Mucosa of descending colon (tissue), 3 donors: ENCODE data around the gene RPL9. TPM values are rescaled to one million over a fixed set of nuclear protein-coding genes. Genes with fewer than 3 reads are reported as not detected.

Source experiments
- ATAC-seq: fragments of 200-7000 bp; cut with Tn5 transposase; one replicate; pipeline ENCODE4 v1.9.1; 2020; ENCODE audit warnings: mild to moderate bottlenecking, moderate library complexity
- DNase-seq, 3 donors: peaks; one replicate each; pipeline ENCODE4 v3.0.0-alpha.2; 2020
- H3K36me3 ChIP-seq: fragments of 200-600 bp; one replicate; pipeline ENCODE4 v1.8.0; 2021; ENCODE audit warnings: low read depth, mild to moderate bottlenecking
- H3K4me1 ChIP-seq: fragments of 200-600 bp; one replicate; pipeline ENCODE4 v1.8.0; 2021; ENCODE audit warnings: low read depth, mild to moderate bottlenecking
- H3K4me3 ChIP-seq: fragments of 200-600 bp; one replicate; pipeline ENCODE4 v1.8.0; 2021; ENCODE audit warnings: mild to moderate bottlenecking
- H3K9me3 ChIP-seq: fragments of 200-600 bp; one replicate; pipeline ENCODE4 v1.8.0; 2021; ENCODE audit warnings: mild to moderate bottlenecking
- intact Hi-C, 2 donors: fragments of 100-400 bp; cut with DNase I in 1 of 2; cut with micrococcal nuclease in 1 of 2; formaldehyde crosslinking; loops; one replicate each; pipeline versions ENCODE4 v1.11.0 to v1.11.1; 2022; cut with DNase I, micrococcal nuclease
- total RNA-seq, 3 donors: library from RNA; stranded (reverse); fragmentation: NEBNext Ultra II Directional in 2 of 3; extraction: Animal tissue kit (Norgen Biotek cat#: 25700) in 2 of 3; gene quantifications; one replicate each; pipeline versions ENCODE4 v1.2.1 to v1.2.4, GENCODE V29; 2021 to 2023
- TF ChIP-seq, protein P1 (sequence below): fragments of 200-600 bp; IDR thresholded peaks from one replicate; pipeline ENCODE4 v1.8.0; 2022; ENCODE audit warnings: antibody characterized with exemption, mild to moderate bottlenecking
- donor health status: DM: no; HTN: no; CAD: no; lungs with moderate emphysema.
- donor health status: DM: no; HTN: no; CAD: no.
- donor health status: DM: no; HTN: yes; CAD: no.

Gene RPL9
- total RNA-seq, 3 donors from 2014 or later, result 771 to 1,260 (median 1,019) TPM

DNA sequence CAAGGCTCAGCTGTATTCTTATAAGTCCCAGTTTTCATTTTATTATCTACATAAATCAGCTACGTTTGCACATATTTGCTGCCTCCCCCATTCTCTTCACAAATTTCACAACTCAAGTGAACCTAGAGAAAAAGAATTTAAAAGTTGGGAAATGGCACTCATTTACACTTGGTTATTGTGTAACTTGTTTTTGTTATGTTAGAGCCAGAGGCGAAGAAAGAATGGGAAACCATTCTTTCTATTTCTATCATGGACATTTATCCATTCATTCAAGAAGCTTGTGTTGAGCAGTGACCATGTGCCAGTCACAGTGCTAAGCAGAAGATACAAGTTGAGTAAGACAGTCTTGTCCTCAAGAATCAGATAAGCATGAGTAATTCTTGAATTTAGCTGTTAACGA is 13.7 kb upstream of the RPL9 start:
- DNase-seq, result no peak
- H3K4me3 ChIP-seq, result no peak overlapping the region
- ATAC-seq, result no peak
- intact Hi-C loops, result no loop called here
- peaks cover 4% of the 10 kb centered on the region for H3K4me1 ChIP-seq
- H3K36me3 ChIP-seq, result no peaks in the 10 kb centered on the region
- H3K9me3 ChIP-seq, result no peaks in the 10 kb centered on the region
- TF ChIP-seq, protein P1, sequence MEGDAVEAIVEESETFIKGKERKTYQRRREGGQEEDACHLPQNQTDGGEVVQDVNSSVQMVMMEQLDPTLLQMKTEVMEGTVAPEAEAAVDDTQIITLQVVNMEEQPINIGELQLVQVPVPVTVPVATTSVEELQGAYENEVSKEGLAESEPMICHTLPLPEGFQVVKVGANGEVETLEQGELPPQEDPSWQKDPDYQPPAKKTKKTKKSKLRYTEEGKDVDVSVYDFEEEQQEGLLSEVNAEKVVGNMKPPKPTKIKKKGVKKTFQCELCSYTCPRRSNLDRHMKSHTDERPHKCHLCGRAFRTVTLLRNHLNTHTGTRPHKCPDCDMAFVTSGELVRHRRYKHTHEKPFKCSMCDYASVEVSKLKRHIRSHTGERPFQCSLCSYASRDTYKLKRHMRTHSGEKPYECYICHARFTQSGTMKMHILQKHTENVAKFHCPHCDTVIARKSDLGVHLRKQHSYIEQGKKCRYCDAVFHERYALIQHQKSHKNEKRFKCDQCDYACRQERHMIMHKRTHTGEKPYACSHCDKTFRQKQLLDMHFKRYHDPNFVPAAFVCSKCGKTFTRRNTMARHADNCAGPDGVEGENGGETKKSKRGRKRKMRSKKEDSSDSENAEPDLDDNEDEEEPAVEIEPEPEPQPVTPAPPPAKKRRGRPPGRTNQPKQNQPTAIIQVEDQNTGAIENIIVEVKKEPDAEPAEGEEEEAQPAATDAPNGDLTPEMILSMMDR, result no peak

DNA sequence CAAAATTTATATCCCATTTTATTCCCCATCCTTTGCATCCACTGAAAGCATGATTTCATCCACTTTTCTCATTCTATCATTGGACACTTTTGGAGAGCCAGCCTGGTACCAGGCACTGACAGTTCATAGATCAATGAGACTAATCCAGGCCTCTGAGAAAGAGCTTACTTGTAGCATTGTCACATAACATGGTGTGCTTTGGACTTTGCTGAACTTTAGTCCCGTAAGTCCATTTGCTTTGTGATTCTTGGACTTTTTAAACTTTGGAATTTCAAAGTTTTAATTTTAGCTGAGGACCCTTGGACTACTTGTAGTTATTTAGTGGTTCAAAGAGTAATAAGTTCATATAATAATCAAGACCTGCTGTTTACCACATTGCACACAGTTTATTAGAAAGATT is 11.7 kb upstream of the RPL9 start:
- H3K4me1 ChIP-seq, result peaks cover 7% of the 10 kb centered on the region
- no peaks in the 10 kb centered on the region for H3K36me3 ChIP-seq
- no peak overlapping the region for H3K4me3 ChIP-seq
- ATAC-seq (no peak), DNase-seq (no peak)
- TF ChIP-seq, protein P1, result no peak
- H3K9me3 ChIP-seq, result no peaks in the 10 kb centered on the region
- intact Hi-C loops, result no loop called here

DNA sequence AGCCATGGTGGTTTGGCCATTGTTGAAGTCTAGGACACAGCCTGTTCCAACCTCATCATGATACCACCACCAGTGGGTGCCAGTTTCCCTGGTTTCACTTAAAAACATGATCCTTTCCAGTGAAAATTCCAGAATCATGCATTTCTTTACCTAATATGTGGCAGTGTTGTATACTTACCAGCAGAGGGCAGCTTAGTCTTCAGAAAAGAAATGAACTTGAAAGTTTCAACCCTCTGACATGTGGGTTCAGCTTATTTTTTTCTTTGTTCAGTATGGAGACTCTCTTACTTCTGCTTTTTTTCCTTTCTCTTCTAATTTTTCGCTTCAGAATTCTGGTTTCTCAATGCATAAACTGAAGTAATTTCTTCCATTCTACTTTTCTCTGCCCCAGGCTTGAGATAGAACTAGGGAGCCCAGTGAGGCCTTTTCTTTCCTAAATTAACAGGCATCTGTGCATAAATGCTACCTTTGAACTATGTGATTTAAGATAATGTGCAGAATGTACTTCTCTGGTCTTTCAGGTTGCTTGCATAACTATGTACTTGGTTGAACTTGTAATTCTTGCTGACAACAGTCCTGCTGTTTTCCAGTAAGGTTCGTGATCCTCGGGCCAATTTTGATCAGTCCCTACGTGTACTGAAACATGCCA is 10.8 kb upstream of the RPL9 start:
- H3K9me3 ChIP-seq, result no peaks in the 10 kb centered on the region
- H3K4me1 ChIP-seq, result peaks cover 7% of the 10 kb centered on the region
- TF ChIP-seq, protein P1, result peak; percentile 46
- no peaks in the 10 kb centered on the region for H3K36me3 ChIP-seq
- ATAC-seq, result peak; percentile 91
- H3K4me3 ChIP-seq, result no peak overlapping the region
- intact Hi-C loops, result loop anchor here in 1 of 2 donors (5.0 kb wide), 2 partner anchors 188 to 508 kb away; partner anchors contain the start of gene PDS5A
- peak in 1 of 3 donors; percentile 42 for DNase-seq

DNA sequence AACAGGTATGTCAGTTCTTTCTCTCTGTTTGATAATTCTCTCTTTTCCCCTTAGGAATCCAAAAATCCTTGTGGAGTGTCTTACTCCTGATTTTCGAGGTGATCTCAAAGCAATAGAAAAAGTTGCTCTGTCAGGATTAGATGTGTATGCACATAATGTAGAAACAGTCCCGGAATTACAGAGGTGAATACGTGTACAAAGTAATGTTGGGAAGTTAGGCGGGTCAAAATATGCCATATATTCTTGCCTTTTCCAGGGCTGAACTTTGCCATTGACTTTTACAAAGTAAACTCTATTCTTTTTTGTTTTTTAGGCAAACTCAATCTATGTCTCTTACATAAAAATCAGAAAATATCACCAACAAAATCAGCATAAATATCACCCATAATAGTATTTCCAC is 8.7 kb upstream of the RPL9 start:
- ATAC-seq (no peak), DNase-seq (no peak)
- Histone ChIP-seq H3K4me1 (peaks cover 7% of the 10 kb centered on the region), H3K4me3 (no peak overlapping the region), H3K36me3 (no peaks in the 10 kb centered on the region), H3K9me3 (no peaks in the 10 kb centered on the region)
- intact Hi-C loops, result loop anchor here in 1 of 2 donors (5.0 kb wide), 2 partner anchors 190 to 510 kb away; partner anchors contain the start of gene PDS5A
- TF ChIP-seq, protein P1, result no peak

DNA sequence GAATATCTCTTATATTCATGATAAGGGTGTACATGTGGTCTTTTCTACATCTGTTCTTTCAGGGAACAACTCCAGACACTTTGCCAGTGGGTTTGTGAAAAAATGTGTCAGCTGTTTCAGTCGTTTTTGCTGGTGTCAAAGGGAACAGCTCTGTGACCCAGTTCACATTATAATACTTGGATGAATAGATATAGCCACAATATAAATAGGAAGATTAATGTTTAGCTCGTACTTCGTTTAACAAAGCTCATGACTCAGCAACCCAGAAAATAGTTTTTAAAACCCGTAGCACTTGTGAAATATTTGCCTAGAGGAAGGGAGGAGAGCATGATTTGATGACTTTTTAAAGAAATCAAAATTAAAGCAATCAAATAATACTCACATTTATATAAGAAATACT is 8.0 kb upstream of the RPL9 start:
- DNase-seq, result no peak
- peaks cover 7% of the 10 kb centered on the region for H3K4me1 ChIP-seq
- H3K36me3 ChIP-seq, result no peaks in the 10 kb centered on the region
- TF ChIP-seq, protein P1, result no peak
- H3K9me3 ChIP-seq, result no peaks in the 10 kb centered on the region
- ATAC-seq, result peak; percentile 80
- no peak overlapping the region for H3K4me3 ChIP-seq
- intact Hi-C loops, result loop anchor here in 1 of 2 donors (5.0 kb wide), 2 partner anchors 191 to 511 kb away; partner anchors contain the start of gene PDS5A
